ENCODE measurements around the gene MAP4. TPM values are rescaled to one million over a fixed set of nuclear protein-coding genes. Genes with fewer than 3 reads are reported as not detected.
"Not testable (repeated sequence)": the region's sequence is repeated elsewhere in the genome, so short reads cannot be mapped to it uniquely, and the experiment has no call there.

Gene MAP4
- total and polyA plus RNA-seq, 4 donors, result 110 to 467 (median 266) TPM

- 67 to 71% methylated on average over 4 of the region's 4 CpGs for WGBS, 2 donors
- DNase-seq, result no peak
- Histone ChIP-seq H3K36me3 (ENCODE audit: control insufficient read depth in 1 of 2, insufficient read depth in 2 of 2, low read length in 1 of 2) (no peaks in the 10 kb centered on the region), H3K4me3 (ENCODE audit: low read length in 2 of 2) (no peak overlapping the region), H3K27ac (ENCODE audit: low read depth in 1 of 2, low read length in 2 of 2) (no peak overlapping the region), H3K27me3 (ENCODE audit: control insufficient read depth in 1 of 2, insufficient read depth in 2 of 2, low read length in 1 of 2) (no peaks in the 10 kb centered on the region), H3K4me1 (ENCODE audit: control insufficient read depth in 1 of 2, insufficient read depth in 2 of 2, low read length in 2 of 2) (peaks cover 7 to 11% of the 10 kb centered on the region in 2 donors), H3K9me3 (ENCODE audit: control insufficient read depth, low read length) (no peaks in the 10 kb centered on the region)
- ATAC-seq (ENCODE audit: low FRiP score), result no peak
- intact Hi-C loops (cut with DNase I), result no loop called here
Measured at GRCh38 chr3:48022178-48022577, 6.0 kb upstream of the MAP4 start.

- 3 to 5% methylated on average over 3 of the region's 3 CpGs for WGBS, 2 donors
- DNase-seq (peak in 1 of 2 donors; percentile 55), ATAC-seq (ENCODE audit: low FRiP score) (no peak)
- intact Hi-C loops (cut with DNase I), result no loop called here
- Histone ChIP-seq H3K9me3 (ENCODE audit: control insufficient read depth, low read length) (no peaks in the 10 kb centered on the region), H3K4me1 (ENCODE audit: control insufficient read depth in 1 of 2, insufficient read depth in 2 of 2, low read length in 2 of 2) (peaks cover 15 to 23% of the 10 kb centered on the region in 2 donors), H3K4me3 (ENCODE audit: low read length in 2 of 2) (no peak overlapping the region), H3K36me3 (ENCODE audit: control insufficient read depth in 1 of 2, insufficient read depth in 2 of 2, low read length in 1 of 2) (no peaks in the 10 kb centered on the region), H3K27ac (ENCODE audit: low read depth in 1 of 2, low read length in 2 of 2) (peak overlapping the region; percentile 7 to 96), H3K27me3 (ENCODE audit: control insufficient read depth in 1 of 2, insufficient read depth in 2 of 2, low read length in 1 of 2) (no peaks in the 10 kb centered on the region)
Measured at GRCh38 chr3:48018841-48019240, 2.6 kb upstream of the MAP4 start.

- ATAC-seq (ENCODE audit: low FRiP score) (no peak), DNase-seq (no peak)
- Histone ChIP-seq H3K9me3 (ENCODE audit: control insufficient read depth, low read length) (no peaks in the 10 kb centered on the region), H3K36me3 (ENCODE audit: control insufficient read depth in 1 of 2, insufficient read depth in 2 of 2, low read length in 1 of 2) (no peaks in the 10 kb centered on the region), H3K4me1 (ENCODE audit: control insufficient read depth in 1 of 2, insufficient read depth in 2 of 2, low read length in 2 of 2) (peaks cover 14 to 18% of the 10 kb centered on the region in 2 donors), H3K27ac (ENCODE audit: low read depth in 1 of 2, low read length in 2 of 2) (peak overlapping the region; percentile 36 to 82), H3K27me3 (ENCODE audit: control insufficient read depth in 1 of 2, insufficient read depth in 2 of 2, low read length in 1 of 2) (no peaks in the 10 kb centered on the region), H3K4me3 (ENCODE audit: low read length in 2 of 2) (no peak overlapping the region)
- 12 to 14% methylated on average over 3 of the region's 3 CpGs for WGBS, 2 donors
- intact Hi-C loops (cut with DNase I), result no loop called here
Measured at GRCh38 chr3:48015431-48016180, 610 bp downstream of the MAP4 start.

DNA sequence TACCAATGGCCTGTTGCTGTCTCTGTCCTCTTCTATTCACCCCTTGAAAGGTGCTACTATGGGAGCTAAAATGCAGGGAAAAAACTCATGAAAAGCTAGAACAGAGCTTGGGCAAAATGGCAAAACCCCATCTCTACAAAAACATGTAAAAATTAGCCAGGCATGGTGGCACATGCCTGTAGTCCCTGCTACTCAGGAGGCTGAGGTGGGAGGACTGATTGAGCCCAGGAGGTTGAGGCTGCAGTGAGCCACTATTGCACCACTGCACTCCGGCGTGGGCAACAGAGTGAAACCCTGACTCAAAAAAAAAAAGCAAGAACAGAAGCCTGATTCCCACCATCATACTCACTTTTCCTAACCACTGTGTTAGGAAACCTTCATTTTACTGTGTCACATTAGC lies 1.9 kb downstream of the MAP4 start:
- WGBS, 2 donors, result 58 to 69% methylated on average over 2 of the region's 2 CpGs

DNA sequence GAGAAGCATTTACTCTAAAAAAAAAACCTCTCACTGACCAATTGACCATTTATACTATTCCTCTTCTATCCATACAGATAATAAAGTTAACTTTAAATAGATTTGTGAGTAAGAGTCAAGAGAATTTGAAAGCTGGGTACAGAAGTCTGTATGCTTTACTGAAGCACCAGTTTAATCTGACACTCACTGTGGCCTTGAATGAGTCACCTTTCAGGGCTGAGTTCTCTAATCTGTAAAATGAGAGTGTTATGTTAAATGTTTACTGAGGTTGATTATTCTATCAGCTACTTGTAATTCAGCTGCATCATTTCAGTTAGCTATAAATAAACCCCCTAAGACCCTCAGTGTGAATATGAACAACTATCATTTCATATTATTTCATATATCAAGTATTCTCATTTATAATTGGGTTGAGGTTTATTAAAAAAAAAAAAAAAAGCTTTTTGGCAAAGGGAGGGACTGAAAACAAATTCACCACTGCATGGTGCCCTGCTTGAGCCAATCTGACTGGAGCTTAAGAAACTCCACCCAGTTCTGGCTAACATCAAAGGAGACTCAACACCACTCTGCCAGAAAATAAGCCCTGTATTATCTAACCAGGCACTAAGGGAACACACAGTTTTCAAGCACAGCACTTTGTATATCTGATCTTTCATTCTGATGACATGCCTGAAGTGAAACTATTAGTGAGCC lies 2.8 kb downstream of the MAP4 start:
- Histone ChIP-seq H3K36me3 (ENCODE audit: control insufficient read depth in 1 of 2, insufficient read depth in 2 of 2, low read length in 1 of 2) (no peaks in the 10 kb centered on the region), H3K9me3 (ENCODE audit: control insufficient read depth, low read length) (no peaks in the 10 kb centered on the region), H3K27me3 (ENCODE audit: control insufficient read depth in 1 of 2, insufficient read depth in 2 of 2, low read length in 1 of 2) (no peaks in the 10 kb centered on the region), H3K4me1 (ENCODE audit: control insufficient read depth in 1 of 2, insufficient read depth in 2 of 2, low read length in 2 of 2) (peaks cover 18% of the 10 kb centered on the region in 2 donors), H3K27ac (ENCODE audit: low read depth in 1 of 2, low read length in 2 of 2) (peak overlapping the region in 1 of 2 donors; percentile 57), H3K4me3 (ENCODE audit: low read length in 2 of 2) (no peak overlapping the region)
- no peak for DNase-seq
- intact Hi-C loops (cut with DNase I), result no loop called here
- peak; percentile 84 for ATAC-seq (ENCODE audit: low FRiP score)

More for the DNA sequence above, 1.9 kb downstream of the MAP4 start:
- Histone ChIP-seq H3K27ac (ENCODE audit: low read depth in 1 of 2, low read length in 2 of 2) (peak overlapping the region; percentile 57 to 65), H3K9me3 (ENCODE audit: control insufficient read depth, low read length) (no peaks in the 10 kb centered on the region), H3K4me1 (ENCODE audit: control insufficient read depth in 1 of 2, insufficient read depth in 2 of 2, low read length in 2 of 2) (peaks cover 18% of the 10 kb centered on the region in 2 donors), H3K27me3 (ENCODE audit: control insufficient read depth in 1 of 2, insufficient read depth in 2 of 2, low read length in 1 of 2) (no peaks in the 10 kb centered on the region), H3K4me3 (ENCODE audit: low read length in 2 of 2) (no peak overlapping the region), H3K36me3 (ENCODE audit: control insufficient read depth in 1 of 2, insufficient read depth in 2 of 2, low read length in 1 of 2) (no peaks in the 10 kb centered on the region)
- intact Hi-C loops (cut with DNase I), result no loop called here
- no peak for ATAC-seq (ENCODE audit: low FRiP score)
- no peak for DNase-seq

- Histone ChIP-seq H3K4me3 (ENCODE audit: low read length in 2 of 2) (no peak overlapping the region), H3K27ac (ENCODE audit: low read depth in 1 of 2, low read length in 2 of 2) (no peak overlapping the region), H3K27me3 (ENCODE audit: control insufficient read depth in 1 of 2, insufficient read depth in 2 of 2, low read length in 1 of 2) (no peaks in the 10 kb centered on the region), H3K4me1 (ENCODE audit: control insufficient read depth in 1 of 2, insufficient read depth in 2 of 2, low read length in 2 of 2) (peaks cover 15 to 18% of the 10 kb centered on the region in 2 donors), H3K9me3 (ENCODE audit: control insufficient read depth, low read length) (no peaks in the 10 kb centered on the region), H3K36me3 (ENCODE audit: control insufficient read depth in 1 of 2, insufficient read depth in 2 of 2, low read length in 1 of 2) (no peaks in the 10 kb centered on the region)
- ATAC-seq (ENCODE audit: low FRiP score) (no peak), DNase-seq (no peak)
- intact Hi-C loops (cut with DNase I), result no loop called here
- WGBS, 2 donors, result 90 to 92% methylated on average over 2 of the region's 2 CpGs
Measured at GRCh38 chr3:48012659-48013058, 3.6 kb downstream of the MAP4 start.

GRCh38 chr3:48008066-48008465 lies 8.2 kb downstream of the MAP4 start:
- DNase-seq; H3K4me3 ChIP-seq (ENCODE audit: low read length in 2 of 2); H3K27me3 ChIP-seq (ENCODE audit: control insufficient read depth in 1 of 2, insufficient read depth in 2 of 2, low read length in 1 of 2); H3K9me3 ChIP-seq (ENCODE audit: control insufficient read depth, low read length); H3K4me1 ChIP-seq (ENCODE audit: control insufficient read depth in 1 of 2, insufficient read depth in 2 of 2, low read length in 2 of 2); intact Hi-C loops (cut with DNase I); ATAC-seq (ENCODE audit: low FRiP score); H3K27ac ChIP-seq (ENCODE audit: low read depth in 1 of 2, low read length in 2 of 2); H3K36me3 ChIP-seq (ENCODE audit: control insufficient read depth in 1 of 2, insufficient read depth in 2 of 2, low read length in 1 of 2): not testable (repeated sequence)
- 85 to 89% methylated on average over 6 of the region's 6 CpGs for WGBS, 2 donors

GRCh38 chr3:48007361-48007760 lies 8.9 kb downstream of the MAP4 start:
- H3K4me1 ChIP-seq (ENCODE audit: control insufficient read depth in 1 of 2, insufficient read depth in 2 of 2, low read length in 2 of 2); H3K36me3 ChIP-seq (ENCODE audit: control insufficient read depth in 1 of 2, insufficient read depth in 2 of 2, low read length in 1 of 2); H3K27me3 ChIP-seq (ENCODE audit: control insufficient read depth in 1 of 2, insufficient read depth in 2 of 2, low read length in 1 of 2); intact Hi-C loops (cut with DNase I); H3K9me3 ChIP-seq (ENCODE audit: control insufficient read depth, low read length); ATAC-seq (ENCODE audit: low FRiP score); DNase-seq; H3K4me3 ChIP-seq (ENCODE audit: low read length in 2 of 2); H3K27ac ChIP-seq (ENCODE audit: low read depth in 1 of 2, low read length in 2 of 2): not testable (repeated sequence)
- WGBS, 2 donors, result 70% methylated on average over 6 of the region's 6 CpGs

DNA sequence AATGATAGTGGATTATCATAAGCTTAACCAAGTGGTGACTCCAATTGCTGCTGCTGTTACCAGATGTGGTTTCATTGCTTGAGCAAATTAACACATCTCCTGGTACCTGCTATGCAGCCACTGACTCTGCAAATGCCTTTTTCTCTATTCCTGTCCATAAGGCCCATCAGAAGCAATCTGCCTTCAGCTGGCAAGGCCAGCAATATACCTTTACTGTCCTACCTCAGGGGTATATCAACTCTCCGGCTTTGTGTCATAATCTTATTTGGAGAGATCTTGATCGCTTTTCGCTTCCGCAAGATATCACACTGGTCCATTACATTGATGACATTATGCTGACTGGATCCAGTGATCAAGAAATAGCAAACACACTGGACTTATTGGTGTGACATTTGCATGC lies 9.4 kb downstream of the MAP4 start:
- H3K27me3 ChIP-seq (ENCODE audit: control insufficient read depth in 1 of 2, insufficient read depth in 2 of 2, low read length in 1 of 2); ATAC-seq (ENCODE audit: low FRiP score); DNase-seq; H3K4me3 ChIP-seq (ENCODE audit: low read length in 2 of 2); H3K27ac ChIP-seq (ENCODE audit: low read depth in 1 of 2, low read length in 2 of 2); intact Hi-C loops (cut with DNase I); H3K9me3 ChIP-seq (ENCODE audit: control insufficient read depth, low read length); H3K4me1 ChIP-seq (ENCODE audit: control insufficient read depth in 1 of 2, insufficient read depth in 2 of 2, low read length in 2 of 2); H3K36me3 ChIP-seq (ENCODE audit: control insufficient read depth in 1 of 2, insufficient read depth in 2 of 2, low read length in 1 of 2): not testable (repeated sequence)
- WGBS, 2 donors, result 97 to 100% methylated on average over 4 of the region's 4 CpGs
